ENCODE data around the gene FXYD6. TPM values are rescaled to one million over a fixed set of nuclear protein-coding genes. Genes with fewer than 3 reads are reported as not detected.

FXYD6 gene
- total RNA-seq, 2 donors from 2014 or later: 0.31 TPM; not detected in 1

DNA sequence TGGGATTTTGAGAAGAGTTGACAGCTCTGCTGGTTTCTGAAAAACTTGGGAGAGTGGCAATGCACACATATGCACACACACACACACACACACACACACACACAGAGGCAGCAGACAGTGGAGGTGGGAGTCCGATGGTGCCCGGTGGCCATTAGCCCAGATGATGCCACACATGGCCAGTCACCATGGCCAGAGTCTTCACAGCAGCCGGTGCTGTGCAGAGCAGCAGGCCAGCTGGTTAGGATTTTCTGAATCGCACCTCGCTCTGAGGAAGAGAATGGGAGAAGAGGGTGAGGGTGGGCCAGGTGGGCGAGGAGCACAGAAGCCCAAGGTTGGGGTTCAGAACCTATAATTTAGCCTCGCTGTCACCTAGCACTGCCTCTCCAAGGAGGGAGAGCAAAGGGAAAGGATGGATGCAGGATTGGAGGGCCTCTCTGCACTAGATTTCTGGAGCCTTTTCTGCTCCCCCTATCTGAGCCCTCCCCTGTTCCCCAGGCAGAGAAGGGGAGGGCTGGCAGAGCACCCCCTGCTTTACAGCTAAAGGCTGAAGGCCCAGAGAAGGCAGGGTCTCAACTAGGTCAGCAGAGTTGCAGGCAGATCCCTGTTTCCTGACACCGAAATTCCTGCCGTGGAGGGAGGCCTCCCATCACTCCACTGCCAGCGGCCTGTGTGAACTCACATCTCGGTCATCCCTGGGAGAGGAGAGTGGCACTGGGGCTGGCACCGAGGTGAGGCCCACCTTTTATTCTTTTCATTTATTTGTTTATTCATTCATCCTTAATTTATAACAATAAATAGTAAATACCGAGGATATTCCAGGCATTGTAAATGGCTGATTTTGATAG, 25.8 kb upstream of the FXYD6 start:
- DNase-seq (ENCODE audit: low spot score in 2 of 2): peak in 1 of 2 donors; percentile 21
- no peaks in the 10 kb centered on the region for H3K36me3 Mint-ChIP-seq
- H3K27ac Mint-ChIP-seq: no peak overlapping the region
- ATAC-seq: no peak
- H3K9me3 Mint-ChIP-seq: no peaks in the 10 kb centered on the region

DNA sequence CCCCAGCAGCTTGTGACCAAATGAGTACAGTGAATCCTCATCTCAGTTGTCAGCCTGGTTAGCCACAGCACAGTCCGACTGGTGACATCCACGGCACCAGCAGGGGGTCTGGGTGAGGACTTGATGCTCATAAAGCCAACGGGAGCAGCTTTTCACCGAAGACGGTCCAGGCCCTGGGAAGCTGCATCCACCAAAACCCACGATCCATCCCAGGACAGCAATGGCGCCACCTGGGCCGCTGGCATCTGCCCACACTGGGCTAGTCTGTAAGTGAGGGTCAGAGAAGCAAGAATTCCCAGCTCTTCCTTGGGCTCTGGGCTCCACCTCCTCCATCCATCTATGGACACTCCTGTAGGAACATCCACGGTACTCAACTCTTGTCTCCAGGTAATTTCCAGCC, 25.1 kb upstream of the FXYD6 start:
- no peak overlapping the region for H3K27ac Mint-ChIP-seq
- DNase-seq (ENCODE audit: low spot score in 2 of 2) (peak in 1 of 2 donors; percentile 34), ATAC-seq (no peak)
- H3K9me3 Mint-ChIP-seq: no peaks in the 10 kb centered on the region
- no peaks in the 10 kb centered on the region for H3K36me3 Mint-ChIP-seq

DNA sequence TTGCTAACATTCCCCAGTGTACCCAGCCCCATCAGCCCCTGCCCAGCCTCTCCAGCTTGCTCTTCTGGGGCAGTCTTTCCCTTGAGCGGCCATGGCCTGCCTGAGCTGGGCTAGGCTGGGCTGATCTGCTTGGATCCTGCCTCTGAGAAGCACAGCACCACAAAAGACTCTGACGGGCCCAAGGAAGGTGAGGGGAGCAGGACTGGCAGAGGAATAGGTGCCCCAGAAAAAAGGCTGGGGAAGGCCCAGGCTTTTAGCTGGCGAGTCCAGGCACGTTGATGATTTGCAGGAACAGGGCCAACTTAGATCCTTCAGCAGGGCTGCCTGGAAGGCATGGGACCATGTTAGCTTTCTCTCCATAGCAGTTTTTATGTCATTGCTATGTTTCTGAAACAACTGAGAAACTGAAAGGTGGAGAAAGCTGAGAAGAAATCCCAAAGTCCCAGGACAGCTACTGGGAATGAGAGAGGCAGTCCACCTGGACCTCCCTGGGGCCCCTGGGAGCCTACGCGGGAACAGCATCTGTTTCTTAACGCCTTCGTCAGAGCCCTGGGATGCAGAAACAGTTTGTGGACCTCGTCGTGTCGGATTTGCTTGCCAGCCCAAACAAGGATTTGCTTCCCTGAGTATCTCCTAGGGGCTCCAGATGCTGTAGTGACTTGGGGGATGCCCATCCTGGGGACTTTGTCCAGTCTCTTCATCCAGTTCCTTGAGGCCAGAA, 24.4 kb upstream of the FXYD6 start:
- peak in 1 of 2 donors; percentile 41 for DNase-seq (ENCODE audit: low spot score in 2 of 2)

DNA sequence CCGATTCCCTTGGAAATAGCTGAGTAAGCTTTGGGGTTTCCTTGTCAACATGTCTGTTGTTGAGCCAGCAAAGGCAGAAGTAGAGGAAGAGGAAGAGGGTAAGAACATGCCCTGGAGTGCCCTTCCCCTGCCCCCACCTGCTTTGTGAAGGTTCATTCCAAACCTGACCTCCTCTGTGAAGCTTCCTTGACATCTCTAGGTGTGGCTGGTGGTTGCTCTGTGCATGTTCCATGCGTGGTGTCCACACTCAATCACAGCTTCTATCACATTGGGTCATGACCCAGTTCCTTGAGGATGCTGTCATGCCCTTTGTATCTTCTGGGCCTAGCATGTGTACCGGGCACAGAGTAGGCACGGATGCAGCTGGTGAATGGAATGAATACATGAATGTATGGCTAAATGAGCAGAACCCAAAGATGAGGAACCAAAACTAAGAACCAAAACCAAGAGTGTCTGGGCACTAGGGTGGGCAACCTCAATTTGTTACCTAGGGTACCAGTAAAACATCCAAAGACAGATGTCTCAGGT, 23.7 kb upstream of the FXYD6 start:
- Mint-ChIP-seq H3K36me3 (no peaks in the 10 kb centered on the region), H3K27ac (peak overlapping the region in 1 of 2 donors; percentile 2)
- ATAC-seq: no peak

More for the DNA sequence above, 24.4 kb upstream of the FXYD6 start:
- no peak for ATAC-seq
- no peaks in the 10 kb centered on the region for H3K9me3 Mint-ChIP-seq
- no peak overlapping the region for H3K27ac Mint-ChIP-seq
- H3K36me3 Mint-ChIP-seq: no peaks in the 10 kb centered on the region

DNA sequence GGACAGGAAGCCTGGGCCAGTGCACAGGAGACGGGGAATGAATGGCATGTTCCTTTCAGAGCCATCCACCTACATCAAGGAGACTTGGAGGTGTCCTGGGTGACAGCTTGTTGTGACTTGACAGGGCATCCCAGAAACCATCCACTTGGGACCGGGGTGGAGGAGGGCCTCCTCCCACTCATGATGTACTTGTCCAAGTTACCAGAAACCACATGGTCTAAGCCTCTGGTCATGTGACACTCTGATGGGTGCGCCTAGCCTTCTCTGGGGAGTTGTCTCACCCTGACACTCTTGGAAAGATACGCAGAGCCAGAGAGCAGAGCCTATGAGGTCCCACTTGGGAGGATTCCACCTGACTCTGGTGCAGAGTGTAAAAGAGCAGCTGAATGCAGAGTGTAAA, 21.6 kb upstream of the FXYD6 start:
- H3K9me3 Mint-ChIP-seq: no peaks in the 10 kb centered on the region
- H3K36me3 Mint-ChIP-seq: peaks cover 0 to 5% of the 10 kb centered on the region in 2 donors
- DNase-seq (ENCODE audit: low spot score in 2 of 2) (peak in 1 of 2 donors; percentile 23), ATAC-seq (no peak)
- H3K27ac Mint-ChIP-seq: no peak overlapping the region

More for the DNA sequence above, 23.7 kb upstream of the FXYD6 start:
- no peaks in the 10 kb centered on the region for H3K9me3 Mint-ChIP-seq
- peak in 1 of 2 donors; percentile 21 for DNase-seq (ENCODE audit: low spot score in 2 of 2)

DNA sequence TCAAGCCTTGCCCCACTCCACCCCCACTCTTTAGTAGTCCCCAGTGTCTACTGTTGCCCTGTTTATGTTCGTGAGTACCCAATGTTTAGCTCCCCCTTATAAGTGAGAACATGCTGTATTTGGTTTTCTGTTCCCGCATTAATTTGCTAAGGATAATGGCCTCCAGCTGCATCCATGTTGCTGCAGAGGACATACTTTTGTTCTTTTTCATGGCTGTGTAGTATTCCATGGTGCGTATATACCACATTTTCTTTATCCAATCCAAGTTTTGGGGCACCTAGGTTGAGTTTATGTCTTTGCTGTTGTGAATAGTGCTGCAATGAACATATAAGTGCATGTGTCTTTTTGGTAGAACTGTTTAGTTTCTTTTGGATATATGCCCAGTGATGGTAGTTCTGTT, 16.2 kb upstream of the FXYD6 start:
- Mint-ChIP-seq H3K9me3 (peaks cover 5 to 6% of the 10 kb centered on the region in 2 donors), H3K36me3 (peaks cover 0 to 11% of the 10 kb centered on the region in 2 donors), H3K27ac (no peak overlapping the region)
- ATAC-seq (no peak), DNase-seq (ENCODE audit: low spot score in 2 of 2) (no peak)

DNA sequence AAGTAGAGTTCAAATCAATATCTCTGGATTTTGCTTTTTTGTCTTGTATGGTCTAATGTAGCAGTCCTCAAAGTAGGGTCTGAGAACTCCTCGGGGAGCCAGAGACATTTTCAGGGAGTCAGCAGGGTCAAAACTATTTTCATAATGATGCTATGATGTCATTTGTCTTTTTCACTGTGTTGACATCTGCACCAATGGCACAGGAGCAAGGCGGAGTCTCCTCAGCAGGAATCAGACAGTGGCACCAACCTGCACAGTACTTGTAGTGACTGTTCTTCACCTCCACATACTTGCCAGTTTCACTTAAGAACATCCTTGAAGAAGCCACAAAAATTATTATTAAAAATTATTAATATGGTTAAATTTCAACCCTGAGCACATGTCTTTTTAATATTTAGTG, 14.9 kb upstream of the FXYD6 start:
- no peak overlapping the region for H3K27ac Mint-ChIP-seq
- peaks cover 0 to 11% of the 10 kb centered on the region in 2 donors for H3K36me3 Mint-ChIP-seq
- H3K9me3 Mint-ChIP-seq: peaks cover 5 to 6% of the 10 kb centered on the region in 2 donors
- ATAC-seq (no peak), DNase-seq (ENCODE audit: low spot score in 2 of 2) (no peak)

DNA sequence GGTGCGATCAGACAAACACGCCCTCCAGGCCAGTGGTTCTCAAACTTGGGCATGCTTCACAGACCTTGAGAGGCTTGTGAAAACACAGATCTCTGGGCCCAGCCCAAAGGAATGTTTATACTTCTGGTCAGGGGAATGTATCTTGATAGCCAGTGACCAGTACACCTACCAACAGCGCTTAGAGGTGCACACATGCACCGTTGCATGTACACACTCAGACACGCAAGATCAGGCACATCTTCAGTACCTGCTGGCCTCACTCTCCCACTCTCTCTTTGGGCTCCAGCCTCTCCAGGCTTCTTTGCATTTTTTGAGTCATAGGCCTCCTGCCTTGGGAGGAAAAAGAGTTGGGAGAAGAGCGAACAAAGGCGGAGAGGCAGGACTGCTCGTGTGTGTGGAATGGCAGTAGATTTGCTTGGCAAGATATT, 11.7 kb upstream of the FXYD6 start:
- DNase-seq (ENCODE audit: low spot score in 2 of 2) (peak in 1 of 2 donors; percentile 34), ATAC-seq (no peak)
- H3K27ac Mint-ChIP-seq: no peak overlapping the region
- peaks cover 0 to 7% of the 10 kb centered on the region in 2 donors for H3K36me3 Mint-ChIP-seq
- H3K9me3 Mint-ChIP-seq: peaks cover 5 to 6% of the 10 kb centered on the region in 2 donors

DNA sequence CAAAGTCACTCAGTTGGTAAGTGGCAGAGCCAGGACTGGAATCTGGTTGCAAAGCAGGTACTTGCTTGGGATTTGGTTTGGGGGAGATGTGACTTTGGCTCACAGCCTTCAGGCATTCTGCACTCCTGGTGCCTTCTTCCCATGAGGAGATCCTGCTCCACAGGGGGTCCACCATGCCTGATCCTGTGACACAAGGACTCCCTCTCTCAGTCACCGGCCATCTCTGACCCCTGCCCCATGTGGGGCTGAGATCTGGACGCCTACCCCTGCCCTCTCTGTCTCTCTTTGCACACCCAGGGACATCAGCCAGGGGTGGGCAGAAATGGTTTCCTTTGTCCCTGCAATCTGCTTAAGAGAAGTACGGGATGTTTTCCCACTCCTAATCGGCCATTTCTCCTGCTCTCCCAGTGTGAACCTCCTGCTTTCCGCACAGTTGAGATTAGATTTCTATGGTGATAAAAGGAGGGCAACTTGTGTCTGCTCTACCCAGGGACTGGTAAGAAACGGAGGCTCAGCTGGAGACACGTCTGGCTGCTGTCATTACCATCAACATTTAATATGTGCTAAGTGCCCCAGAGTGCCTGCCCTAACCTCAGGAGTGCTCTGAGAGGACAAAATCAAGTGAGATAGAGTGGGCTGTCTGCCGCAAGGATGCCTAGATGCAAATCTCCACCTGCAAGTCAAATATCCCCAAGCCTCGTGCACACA, 11.1 kb upstream of the FXYD6 start:
- Mint-ChIP-seq H3K36me3 (peaks cover 0 to 6% of the 10 kb centered on the region in 2 donors), H3K9me3 (peaks cover 5 to 6% of the 10 kb centered on the region in 2 donors), H3K27ac (no peak overlapping the region)
- ATAC-seq: no peak
- peak in 1 of 2 donors; percentile 16 for DNase-seq (ENCODE audit: low spot score in 2 of 2)

DNA sequence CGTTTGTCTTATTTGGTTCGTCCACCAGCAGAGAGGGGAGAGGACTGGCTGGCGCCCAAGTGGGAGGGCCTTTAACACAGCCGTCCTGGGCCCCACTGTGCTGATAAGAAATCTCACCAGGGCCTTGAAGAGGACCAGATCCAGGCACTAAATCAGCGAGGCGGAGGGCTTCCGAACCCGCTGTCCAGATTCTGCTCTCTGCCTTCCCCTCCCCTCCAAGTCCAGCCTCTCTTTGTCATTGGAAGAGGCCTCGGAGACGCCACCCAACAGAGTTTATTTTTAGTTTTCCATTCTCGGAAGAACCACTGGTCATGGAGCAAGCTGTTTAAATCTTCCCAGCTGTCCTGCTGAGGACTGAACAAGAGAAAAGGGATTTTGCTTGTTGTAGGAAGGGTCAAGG, 9.3 kb upstream of the FXYD6 start:
- DNase-seq (ENCODE audit: low spot score in 2 of 2): peak in 1 of 2 donors; percentile 6
- Mint-ChIP-seq H3K36me3 (peaks cover 0 to under 1% of the 10 kb centered on the region in 2 donors), H3K27ac (no peak overlapping the region), H3K9me3 (no peaks in the 10 kb centered on the region)
- no peak for ATAC-seq

DNA sequence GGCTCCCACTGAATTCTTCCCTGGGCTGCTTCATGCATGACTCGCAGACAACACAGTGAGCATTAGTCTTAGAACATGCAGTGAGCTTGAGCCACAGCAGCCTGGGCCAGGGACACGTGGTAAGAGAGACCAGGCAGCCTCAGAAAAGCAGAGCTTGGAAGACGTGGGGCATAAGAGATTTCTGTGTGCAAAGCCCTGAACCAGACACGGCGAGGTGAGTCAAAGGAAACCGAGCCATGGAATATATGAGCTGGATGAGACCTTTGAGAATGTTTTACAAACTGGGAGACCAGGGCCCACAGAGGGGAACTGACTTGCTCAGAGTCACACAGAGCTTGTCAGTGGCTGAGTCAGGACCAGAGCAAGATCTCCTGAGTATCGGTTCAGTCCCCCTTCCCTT, 8.5 kb upstream of the FXYD6 start:
- ATAC-seq: peak; percentile 60 to 83

DNA sequence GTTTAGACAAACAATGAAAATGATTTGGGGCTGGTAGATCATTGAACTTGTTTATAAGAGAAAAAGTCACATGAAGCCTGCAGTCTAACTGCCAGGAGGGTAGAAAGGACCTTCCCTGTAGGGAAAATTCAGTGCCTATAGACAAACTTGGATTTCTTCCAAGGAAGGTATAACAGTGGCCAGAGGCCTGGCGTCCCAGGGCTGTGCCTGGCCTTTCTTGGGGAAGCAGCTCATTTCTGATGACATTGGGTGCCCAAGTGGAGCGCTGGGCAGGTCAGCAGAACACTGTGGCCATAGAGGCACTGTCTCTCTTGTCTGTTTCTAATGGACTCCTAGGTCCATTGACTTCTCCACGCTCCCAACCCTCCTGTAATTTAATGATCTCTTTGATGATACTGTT, 6.6 kb upstream of the FXYD6 start:
- no peak for ATAC-seq
- H3K27ac Mint-ChIP-seq: no peak overlapping the region
- no peak for DNase-seq (ENCODE audit: low spot score in 2 of 2)
- H3K36me3 Mint-ChIP-seq: no peaks in the 10 kb centered on the region
- H3K9me3 Mint-ChIP-seq: no peaks in the 10 kb centered on the region

More for the DNA sequence above, 8.5 kb upstream of the FXYD6 start:
- Mint-ChIP-seq H3K27ac (peak overlapping the region in 1 of 2 donors; percentile 0), H3K9me3 (no peaks in the 10 kb centered on the region), H3K36me3 (no peaks in the 10 kb centered on the region)
- DNase-seq (ENCODE audit: low spot score in 2 of 2): peak in 1 of 2 donors; percentile 47

DNA sequence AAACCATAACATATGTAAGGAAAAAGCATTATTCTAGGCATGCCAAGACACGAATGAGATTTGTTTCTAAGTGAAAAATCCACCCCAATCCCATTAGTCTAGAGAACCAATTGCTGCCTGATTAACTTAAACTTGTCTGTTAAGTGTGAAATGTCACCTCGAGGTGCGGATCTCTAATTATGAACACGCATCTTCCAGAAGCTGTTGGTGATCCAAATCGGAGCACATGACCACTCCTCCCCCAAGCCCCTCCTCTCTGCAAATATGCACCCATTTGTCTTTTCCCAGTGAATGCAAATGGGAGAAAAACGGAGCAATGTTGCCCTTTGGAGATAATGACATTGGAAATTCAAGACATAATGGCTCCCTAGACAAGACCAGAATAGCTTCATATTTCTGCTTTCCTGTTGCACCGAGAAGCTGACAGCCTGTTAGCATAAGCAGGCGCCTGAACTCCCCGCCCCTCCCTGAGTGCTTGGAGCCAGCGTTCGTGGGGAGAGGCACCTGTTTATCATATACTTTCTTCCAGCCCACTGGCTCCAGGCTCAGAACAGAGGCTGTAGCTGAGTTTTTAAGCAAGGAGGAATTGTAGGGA, 6.0 kb upstream of the FXYD6 start:
- H3K36me3 Mint-ChIP-seq: no peaks in the 10 kb centered on the region
- H3K9me3 Mint-ChIP-seq: no peaks in the 10 kb centered on the region
- DNase-seq (ENCODE audit: low spot score in 2 of 2) (peak in 1 of 2 donors; percentile 21), ATAC-seq (no peak)
- H3K27ac Mint-ChIP-seq: no peak overlapping the region

DNA sequence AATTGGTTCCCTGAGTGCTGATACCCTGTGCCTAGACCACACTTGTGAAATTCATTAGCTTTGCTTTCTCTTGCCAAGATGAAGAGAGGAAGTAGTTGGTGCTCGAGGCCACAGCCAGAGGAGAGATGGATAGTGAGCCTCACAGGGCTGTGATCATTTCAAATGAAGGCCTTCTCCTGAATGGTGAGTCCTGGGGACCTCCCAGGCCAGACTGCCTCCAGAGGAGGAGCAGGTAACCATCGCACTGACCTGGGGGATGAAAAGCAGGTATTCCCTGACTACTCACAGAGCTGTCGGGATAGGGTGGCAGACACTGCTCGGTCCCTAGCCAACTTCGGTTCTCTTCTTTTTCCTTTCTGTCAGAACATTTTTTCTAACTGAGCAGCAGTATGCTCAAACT, 4.8 kb upstream of the FXYD6 start:
- DNase-seq (ENCODE audit: low spot score in 2 of 2) (peak in 1 of 2 donors; percentile 34), ATAC-seq (no peak)
- peaks cover 0 to 1% of the 10 kb centered on the region in 2 donors for H3K36me3 Mint-ChIP-seq
- no peaks in the 10 kb centered on the region for H3K9me3 Mint-ChIP-seq
- no peak overlapping the region for H3K27ac Mint-ChIP-seq

DNA sequence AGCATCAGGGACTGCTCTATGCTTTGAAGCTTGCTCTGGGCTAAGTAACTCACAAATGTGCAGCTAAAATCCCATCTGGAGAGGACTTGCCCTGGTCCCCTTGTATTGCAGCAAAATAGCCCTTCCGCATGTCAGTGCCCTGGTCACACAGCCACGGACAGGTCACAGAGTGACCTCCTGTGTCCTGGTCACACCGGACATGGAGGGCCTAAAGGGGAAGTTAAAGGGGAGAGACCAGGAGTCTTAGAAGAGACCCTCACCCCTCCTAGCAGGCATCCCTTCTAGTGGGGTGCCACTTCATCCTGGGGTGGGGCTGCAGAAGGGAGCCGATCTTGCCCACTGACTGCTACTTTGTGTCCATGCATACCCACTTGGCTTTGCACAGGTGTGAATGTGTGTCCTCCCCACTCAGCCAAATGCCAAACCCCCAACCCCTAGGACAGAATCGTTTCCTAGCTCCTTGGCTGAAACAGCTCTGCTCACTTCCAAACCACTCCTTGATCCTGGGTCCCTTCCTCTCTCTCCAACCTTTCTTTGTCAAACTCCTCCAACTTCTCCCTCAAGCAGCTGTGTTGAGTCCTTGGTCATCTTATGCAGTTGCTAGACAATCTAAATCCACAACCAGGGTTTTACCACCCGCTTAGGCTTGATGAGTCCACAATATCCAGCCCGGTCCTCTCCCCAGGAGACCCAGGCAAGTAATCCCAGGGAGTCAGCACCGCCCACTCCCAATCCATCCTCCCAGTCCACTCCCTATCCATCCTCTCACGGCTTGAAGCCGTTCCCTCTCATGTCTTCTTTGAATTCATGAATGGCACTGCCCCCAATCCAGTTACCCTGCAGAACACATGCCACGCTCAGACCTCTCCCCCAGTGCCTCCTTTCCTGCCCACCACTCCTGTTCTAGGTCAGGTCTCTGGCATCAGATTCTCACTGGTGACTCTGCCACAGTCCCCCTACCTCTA, 3.3 kb upstream of the FXYD6 start:
- Mint-ChIP-seq H3K9me3 (no peaks in the 10 kb centered on the region), H3K27ac (no peak overlapping the region), H3K36me3 (peaks cover 0 to 5% of the 10 kb centered on the region in 2 donors)
- no peak for ATAC-seq
- DNase-seq (ENCODE audit: low spot score in 2 of 2): peak in 1 of 2 donors; percentile 42

Data from activated naive CD4-positive, alpha-beta T cell treated with anti-CD3 and anti-CD28 coated beads, Interleukin-2, amount 50 U/mL, for 72 hours (primary cell).